Astrocyte (in vitro differentiated cells and primary cell): ENCODE data around the gene WNT8B.

Experiments
- EZH2 ChIP-seq: IDR thresholded peaks from 2 replicates; pipeline ENCODE4 v1.6.1; 2012; ENCODE audit warnings: mild to moderate bottlenecking, low read length, inconsistent platforms; ENCODE audit not compliant: insufficient read depth
- TF ChIP-seq, protein P1 (sequence below): IDR thresholded peaks from 2 replicates; pipeline ENCODE4 v1.5.1; 2011; ENCODE audit warnings: low read depth, mild to moderate bottlenecking, inconsistent platforms, low read length, moderate library complexity; ENCODE audit not compliant: insufficient read depth

DNA sequence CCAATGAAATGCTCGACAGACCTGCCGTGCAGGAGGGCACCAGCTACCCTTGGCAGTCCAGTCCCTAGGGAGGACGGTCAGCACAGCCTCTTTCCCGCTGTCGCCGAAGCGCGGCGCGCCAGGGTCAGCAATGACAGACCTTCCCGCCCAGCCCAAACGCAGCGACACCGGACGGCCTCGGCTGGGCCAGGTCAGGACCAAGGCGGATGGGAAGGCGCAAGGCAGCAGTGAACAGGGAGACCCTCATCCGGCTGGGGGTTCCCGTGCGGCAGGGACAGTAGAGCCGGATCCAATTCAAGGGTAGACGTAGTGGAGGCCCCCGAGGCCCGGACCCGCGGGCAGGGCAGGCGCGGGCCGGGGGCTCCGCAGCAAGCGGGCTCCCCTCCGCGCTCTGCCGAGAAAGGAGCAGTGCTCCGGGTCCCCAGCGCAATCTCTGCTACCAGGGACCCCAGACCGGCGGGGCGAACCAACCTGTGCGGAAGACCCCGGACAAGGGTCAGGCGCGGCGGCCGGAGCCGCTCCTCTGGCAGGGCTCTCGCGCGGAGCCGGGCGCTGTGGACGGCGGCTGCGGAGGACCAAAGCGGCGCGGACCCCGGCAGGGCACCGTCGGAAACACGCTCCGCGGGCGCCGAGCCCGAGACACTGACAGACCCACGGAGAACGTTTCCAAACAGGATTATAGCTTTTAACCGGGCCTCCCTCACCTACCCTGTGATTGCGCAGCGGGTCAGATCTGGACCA is 56.7 kb downstream of the WNT8B start, which contains the start of gene SEC31B:
- TF ChIP-seq, protein P1, sequence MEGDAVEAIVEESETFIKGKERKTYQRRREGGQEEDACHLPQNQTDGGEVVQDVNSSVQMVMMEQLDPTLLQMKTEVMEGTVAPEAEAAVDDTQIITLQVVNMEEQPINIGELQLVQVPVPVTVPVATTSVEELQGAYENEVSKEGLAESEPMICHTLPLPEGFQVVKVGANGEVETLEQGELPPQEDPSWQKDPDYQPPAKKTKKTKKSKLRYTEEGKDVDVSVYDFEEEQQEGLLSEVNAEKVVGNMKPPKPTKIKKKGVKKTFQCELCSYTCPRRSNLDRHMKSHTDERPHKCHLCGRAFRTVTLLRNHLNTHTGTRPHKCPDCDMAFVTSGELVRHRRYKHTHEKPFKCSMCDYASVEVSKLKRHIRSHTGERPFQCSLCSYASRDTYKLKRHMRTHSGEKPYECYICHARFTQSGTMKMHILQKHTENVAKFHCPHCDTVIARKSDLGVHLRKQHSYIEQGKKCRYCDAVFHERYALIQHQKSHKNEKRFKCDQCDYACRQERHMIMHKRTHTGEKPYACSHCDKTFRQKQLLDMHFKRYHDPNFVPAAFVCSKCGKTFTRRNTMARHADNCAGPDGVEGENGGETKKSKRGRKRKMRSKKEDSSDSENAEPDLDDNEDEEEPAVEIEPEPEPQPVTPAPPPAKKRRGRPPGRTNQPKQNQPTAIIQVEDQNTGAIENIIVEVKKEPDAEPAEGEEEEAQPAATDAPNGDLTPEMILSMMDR: no peak
- no peak for TF ChIP-seq EZH2
